Fibroblast of peridontal ligament (primary cell): Measurements from ENCODE around the gene TRPT1.

Source experiments
- DNase-seq: peaks from one replicate; pipeline ENCODE4 v3.0.0-alpha.2; 2010; ENCODE audit errors: extremely low read depth

TRPT1 gene, protein sequence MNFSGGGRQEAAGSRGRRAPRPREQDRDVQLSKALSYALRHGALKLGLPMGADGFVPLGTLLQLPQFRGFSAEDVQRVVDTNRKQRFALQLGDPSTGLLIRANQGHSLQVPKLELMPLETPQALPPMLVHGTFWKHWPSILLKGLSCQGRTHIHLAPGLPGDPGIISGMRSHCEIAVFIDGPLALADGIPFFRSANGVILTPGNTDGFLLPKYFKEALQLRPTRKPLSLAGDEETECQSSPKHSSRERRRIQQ

DNA sequence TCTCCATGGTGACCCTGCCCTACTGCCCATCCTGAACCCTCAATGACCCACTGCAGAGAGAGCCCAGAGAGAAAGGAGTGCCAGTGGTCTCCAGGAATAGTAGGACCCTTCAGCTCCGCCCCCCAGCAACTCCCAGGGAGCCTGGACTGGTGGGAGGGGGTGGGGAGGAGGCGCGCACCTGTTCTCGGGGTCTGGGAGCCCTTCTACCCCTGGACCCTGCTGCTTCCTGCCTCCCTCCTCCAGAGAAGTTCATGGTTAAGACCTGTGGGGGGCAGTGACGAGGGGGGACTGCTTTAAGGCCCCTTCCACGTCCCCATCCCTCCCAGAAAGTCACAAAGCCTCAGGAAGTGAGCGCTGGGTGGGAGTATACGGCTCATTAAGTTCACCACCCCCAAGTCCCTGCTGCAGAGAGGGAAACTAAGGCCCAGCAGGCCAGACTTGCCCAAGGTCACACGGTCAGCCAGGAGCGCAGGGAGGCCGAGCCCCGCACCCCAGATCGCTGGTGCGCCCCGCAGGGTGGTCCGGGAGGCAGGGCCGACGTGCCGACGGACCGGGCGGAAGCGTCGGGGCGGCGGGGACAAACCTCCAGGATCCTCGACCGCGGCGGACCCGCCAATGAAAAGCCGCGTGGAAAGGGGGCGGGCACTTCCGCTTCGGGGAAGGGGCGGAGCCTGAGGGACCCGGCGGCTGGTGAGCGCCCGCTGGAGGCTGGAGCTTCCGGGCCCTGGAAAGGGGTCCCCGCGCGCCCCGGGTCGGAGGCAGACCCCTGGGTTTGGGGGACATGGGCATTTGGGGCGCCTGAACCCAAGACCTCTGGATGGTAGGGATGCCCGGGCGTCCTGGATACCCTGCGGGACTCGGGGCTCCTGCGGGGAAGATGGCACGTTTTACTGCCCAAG is at the start of gene TRPT1, which contains the start of gene NUDT22:
Gene TRPT1 (minus strand): TSS at position 579 of the 899 bp plus-strand sequence. CDS start 326 bp downstream, at position 253.
Gene NUDT22 (plus strand): TSS at position 667 of the 899 bp plus-strand sequence. CDS start 379 bp downstream, outside the sequence.
- DNase-seq, result peak; percentile 64

DNA sequence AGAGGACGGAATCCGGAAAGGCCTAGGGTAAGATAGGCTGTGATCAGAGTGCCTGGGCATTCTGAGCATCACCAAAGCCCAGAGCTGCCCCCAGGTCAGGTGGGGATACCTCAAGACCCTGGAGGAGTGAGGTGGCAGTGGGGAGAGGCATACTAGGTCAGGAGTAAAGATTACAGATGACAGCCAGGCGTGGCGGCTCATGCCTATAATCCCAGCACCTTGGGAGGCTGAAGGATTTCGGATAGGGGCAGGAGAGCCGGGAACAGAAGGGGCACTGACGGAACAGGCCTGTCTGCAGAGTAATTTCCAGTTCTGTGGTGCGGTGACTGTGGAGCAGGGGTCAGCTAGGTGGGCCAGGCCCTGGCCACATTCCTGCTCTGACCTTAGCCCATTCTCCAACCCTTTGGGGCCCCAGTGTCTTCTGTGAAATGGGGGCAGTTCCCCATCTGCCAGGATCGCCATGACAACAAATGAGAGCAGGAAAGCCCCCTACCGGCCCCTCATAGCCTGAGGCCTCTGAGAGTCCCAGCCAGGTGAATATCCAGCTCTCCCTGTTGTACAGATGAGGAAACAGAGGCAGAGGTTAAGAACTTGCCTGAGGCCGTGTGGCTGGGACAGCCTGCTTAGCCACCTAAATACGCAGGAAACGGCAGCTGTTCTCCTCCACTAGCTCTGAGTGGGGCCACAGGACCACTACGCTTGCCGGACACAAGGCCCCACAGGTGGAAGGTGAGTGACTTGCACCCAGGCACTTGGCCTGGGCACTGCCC is 49.2 kb upstream of the TRPT1 start:
- DNase-seq, result no peak

DNA sequence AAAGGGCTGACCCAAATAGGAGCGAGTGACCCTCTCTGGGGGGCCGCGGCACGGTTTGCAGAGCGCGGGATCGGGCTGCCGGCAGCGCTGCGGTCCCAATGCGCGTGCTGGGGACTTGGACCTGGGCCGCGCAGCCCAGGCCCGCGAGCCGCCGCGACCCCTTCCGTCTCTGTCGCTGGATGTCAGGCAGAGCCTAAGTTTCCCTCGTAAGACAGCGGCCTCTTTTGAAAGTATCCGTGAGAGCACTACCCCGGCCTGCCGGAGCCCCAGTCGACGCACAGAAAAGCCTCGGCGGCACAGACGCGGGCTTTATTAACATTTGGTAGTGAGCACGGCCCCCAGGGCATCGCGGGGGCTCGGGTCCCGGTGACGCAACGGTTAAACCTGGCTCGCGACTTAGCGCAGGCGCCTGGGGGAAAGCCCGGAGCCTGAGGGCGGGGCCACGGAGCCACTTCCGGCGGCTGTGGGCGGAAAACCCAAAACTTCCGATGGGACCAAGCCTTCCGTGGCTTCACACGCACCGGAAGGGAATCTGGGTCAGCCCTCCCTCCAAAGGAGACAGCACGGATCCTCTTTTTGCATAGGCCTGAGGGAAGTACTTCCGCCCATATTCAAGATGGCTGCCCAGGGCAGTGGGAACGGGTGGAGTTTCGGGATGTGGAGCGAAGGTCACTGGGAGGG is 43.7 kb upstream of the TRPT1 start:
- peak; percentile 100 for DNase-seq

DNA sequence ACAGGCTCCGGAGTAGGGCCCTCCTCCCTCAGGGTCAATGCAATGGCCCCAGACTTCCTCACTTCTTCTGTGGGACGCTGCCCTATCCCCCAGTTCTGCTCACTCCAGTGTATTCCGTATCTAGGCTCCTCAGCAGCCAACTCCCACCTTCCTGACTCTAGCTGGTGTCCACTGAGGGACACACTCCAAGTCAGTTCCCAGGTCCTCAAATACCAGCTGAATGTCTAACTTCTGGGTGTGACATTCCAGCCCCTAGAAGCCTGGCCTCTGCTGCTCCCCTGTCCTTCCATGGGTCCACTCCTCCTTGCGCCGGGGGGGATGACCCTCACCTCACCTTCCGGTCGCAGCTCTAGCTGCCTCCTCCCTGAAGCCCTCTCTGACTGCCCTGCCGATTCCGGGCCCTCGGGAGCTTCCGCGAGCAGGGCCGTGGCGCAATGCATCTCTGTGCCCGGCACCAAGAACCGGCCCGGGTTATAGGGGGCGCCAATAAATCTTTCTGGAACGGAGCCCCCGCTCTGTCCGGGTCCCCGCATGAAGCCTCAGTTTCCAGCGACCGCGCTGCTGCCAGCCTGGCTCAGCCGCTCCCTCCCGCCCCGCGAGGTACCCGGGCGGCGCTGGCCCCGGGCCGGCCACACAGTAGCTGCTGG is 43.0 kb upstream of the TRPT1 start:
- DNase-seq, result peak; percentile 31

DNA sequence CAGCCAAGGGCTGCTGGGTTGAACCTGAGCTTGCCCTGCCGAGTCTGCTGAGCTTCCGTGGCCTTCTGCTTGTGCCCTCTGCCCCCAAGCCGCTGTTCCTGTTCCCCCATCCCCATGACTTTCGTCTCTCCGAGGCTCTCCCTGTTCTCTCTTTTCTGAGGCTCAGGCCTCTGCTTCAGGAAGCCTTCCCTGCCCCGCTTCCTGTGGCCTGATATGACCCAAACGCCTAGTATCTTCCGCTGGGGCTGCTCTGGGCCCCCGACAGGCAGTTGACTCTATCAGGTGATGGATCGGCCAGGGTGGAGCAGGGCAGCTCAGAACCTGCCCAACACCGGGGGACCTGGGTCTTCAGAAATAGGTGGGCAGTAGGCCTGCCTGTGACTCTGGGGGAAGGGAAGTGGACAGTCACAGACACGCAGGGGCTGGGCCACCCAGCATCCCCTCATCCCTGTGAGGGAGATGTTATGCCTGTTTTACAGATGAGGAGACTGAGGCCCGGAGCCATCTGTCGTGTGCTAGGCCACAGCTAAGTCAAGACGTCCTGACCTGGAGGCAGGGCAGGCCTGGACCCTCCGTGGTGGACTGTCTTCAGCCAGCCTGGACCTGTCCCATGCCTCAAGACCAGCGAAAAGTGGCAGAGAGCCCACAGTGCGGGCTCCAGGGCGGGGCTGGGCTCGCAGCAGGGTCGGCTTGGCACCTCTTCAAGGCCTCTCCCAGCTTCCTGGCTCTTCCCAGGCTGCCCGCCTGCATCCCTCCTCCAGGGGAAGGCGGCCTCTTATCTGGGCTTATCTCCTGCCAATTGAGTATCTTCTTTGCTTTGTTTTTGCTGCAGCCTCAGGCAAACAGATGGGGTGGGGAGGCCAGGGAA is 42.3 kb upstream of the TRPT1 start:
- peak; percentile 41 for DNase-seq

DNA sequence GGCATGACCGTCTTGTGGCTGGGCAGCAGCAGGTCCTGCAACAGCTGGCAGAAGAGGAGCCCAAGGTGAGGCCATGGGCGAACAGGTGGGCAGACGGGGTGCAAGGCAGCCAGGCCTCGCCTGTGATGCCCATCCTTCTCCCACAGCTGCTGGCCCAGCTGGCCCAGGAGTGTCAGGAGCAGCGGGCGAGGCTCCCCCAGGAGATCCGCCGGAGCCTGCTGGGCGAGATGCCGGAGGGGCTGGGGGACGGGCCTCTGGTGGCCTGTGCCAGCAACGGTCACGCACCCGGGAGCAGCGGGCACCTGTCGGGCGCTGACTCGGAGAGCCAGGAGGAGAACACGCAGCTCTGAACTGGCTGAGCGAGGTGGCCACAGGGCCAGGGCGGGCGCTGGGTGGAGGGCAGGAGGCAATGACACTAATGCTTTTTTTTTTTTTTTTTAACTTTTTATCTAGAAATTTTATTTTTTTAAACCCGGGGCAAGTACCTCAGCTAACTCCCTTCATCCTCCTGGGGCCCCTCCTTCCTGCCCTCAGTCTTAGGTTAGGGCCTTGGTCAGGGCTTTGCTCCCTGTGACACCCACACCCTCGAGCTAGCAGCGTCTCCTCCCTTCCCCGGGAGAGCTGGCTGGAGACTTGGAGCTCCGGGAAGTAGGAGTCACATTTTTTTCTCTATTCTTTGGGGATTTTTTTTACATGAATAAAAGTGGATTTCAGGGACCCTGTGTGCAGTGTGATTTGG is 41.4 kb upstream of the TRPT1 start:
- DNase-seq, result no peak

DNA sequence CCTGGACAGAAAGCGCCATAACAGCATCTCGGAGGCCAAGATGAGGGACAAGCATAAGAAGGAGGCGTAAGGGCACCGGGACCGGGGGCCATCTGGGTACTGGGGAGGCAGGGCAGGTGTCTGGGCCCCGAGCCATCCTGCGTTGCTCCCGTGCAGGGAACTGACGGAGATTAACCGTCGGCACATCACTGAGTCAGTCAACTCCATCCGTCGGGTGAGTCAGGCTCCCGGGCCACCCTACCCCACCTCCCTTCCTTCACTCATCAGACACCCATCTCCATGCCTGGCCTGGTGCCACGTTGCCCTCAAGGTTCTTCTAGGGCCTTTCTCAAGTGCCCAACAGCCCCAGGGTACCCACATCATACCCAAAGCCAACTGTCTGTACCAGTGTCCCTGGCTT is 40.4 kb upstream of the TRPT1 start:
- DNase-seq, result no peak

DNA sequence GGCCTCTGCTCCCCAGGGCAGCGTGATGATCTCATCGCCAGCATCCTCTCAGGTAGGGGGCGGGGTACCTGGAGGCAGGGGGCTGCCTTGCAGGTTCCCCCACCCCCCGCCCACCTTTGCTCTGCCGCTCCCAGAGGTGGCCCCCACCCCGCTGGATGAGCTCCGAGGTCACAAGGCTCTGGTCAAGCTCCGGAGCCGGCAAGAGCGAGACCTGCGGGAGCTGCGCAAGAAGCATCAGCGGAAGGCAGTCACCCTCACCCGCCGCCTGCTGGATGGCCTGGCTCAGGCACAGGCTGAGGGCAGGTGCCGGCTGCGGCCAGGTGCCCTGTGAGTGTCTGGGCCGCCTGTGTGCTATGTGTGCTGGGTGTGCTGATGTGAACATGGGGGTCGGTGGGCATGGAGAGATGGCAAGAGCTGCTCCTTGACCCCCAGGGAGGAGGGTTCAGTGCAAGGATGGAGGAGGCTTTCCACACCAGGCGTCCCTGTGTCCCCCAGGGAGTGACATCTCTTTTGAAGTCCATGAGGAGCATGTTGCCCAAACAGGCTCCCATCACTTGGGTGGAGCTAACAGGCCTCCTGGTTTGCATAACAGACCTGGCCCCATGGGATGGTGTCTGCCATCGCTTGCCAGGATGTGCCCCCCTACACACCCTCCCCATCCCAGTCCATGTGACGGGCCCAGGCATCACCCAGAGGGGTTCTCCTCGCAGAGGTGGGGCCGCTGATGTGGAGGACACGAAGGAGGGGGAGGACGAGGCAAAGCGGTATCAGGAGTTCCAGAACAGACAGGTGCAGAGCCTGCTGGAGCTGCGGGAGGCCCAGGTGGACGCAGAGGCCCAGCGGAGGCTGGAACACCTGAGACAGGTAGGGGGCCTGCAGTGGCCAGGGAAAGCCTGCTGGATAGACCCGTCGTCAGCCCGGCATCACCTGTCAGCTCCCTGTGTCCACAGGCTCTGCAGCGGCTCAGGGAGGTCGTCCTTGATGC is 39.5 kb upstream of the TRPT1 start:
- DNase-seq, result no peak

DNA sequence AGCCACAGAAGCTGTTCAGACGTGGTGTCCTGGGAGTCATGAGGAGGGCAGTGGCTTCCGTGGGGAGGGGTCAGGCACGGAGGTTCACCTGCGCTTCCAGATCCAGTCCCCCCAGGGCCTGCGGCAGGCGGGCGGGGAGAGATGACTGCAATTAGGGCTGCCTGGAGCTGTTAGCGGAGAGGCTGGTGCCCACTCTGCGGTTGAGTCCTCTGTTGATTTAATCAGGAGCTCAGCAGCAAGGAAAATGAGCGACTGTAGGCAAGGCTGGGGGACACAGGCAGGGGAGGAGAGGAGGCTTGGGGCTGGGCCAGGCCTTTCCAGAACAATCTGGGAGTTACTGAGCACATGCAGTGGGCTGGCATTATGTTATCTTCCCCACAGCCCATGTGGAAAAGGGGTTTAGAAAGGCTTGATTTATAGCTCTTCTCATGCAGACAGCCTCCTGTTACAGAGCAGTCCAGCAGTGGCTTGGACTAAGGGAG is 38.4 kb upstream of the TRPT1 start:
- DNase-seq, result no peak

DNA sequence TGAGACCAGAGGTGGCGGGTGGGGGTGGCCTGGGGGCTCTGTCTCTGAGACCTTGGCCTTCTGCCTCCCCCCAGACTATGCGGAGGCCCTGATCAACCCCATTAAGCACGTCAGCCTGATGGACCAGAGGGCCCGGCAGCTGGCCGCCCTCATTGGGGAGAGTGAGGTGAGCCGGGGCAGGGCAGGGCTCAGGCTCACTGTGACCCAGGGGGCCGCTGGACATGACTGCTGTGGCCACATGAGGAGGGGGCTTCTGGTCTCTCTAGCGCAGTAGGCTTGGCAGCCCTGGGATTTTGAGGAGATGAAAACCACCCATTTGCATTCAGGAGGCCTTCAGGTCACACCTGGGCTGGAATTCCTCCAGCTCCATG is 37.9 kb upstream of the TRPT1 start:
- DNase-seq, result no peak

DNA sequence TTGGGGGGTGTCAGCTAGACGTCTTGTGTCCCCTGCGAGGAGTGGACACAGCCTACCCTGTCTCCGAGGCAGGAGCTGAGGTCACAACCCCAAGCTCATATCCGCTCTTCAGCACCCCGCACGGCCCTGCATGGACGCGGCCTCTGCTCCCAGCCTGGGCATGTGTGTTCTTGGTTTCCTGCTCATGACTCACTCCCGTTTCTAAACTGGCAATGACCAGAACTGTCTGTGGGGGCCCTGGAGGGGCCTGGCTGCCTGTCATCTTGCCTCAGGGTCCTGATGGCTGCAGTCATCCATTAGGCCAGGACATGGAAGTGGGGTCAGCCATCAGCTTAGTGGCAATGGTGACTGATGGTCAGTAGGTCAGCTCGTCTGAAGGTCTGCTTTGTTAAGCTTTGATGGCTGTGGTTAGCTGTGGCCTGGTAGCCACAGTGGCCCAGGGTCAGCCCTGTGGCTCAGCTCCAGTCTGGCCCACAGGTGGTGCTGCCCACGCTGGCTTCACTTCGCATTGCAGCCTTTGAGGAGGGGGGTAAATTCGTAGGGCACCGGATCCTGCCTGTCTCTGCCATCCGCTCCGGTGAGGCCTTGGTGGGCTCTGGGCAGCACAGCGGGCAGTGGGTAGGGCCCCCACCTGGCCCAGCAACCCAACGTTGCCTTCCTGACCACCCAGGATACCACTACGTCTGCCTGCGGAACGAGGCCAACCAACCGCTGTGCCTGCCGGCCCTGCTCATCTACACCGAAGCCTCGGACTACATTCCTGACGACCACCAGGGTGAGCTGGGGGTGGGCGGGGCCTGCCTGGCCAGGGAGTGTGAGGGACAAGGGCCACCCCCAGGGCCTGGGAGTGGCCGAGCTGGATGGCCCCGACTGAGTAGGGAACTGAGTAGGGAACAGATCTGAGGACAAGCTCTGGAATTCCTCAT is 37.3 kb upstream of the TRPT1 start:
- DNase-seq, result no peak

DNA sequence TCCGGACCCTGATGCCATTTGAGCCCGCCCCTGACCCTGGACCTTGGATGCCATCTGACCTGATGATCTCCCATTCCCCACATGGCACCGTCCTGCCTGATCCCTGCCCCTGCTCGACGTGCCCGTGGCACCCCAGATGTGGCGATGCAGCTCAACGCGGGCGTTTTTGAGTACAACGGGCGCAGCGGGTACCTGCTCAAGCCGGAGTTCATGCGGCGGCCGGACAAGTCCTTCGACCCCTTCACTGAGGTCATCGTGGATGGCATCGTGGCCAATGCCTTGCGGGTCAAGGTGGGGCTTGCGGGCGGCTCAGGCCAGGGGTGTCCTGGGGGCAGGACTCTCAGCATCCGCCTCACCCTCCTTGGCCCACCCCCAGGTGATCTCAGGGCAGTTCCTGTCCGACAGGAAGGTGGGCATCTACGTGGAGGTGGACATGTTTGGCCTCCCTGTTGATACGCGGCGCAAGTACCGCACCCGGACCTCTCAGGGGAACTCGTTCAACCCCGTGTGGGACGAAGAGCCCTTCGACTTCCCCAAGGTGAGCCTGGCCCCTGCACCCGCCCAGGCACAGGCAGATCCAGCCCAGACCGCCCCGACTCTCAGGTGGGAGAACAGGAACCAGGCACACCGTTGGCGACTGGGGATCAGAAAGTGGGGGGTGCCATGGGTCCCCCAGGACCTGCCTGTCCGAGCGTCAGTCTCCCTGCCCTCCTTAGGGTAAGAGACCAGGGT is 36.5 kb upstream of the TRPT1 start:
- no peak for DNase-seq

DNA sequence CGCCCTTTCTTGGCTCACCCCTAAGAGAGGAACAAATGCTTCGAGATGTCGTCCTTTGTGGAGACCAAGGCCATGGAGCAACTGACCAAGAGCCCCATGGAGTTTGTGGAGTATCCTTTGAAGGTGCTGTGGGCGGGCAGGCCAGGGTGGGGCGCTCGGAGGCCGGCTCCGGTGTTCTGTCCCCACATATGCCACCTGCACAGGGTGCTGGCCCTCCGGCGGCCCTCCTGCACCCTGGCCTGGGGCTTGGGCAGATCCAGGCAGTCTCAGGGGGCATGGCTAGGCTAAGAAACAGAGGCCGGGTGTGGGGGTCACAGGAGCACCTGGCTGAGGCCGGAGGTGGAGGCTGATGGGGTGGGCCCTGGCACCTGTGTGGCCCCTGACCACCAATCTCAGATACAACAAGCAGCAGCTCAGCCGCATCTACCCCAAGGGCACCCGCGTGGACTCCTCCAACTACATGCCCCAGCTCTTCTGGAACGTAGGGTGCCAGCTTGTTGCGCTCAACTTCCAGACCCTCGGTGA is 35.6 kb upstream of the TRPT1 start:
- no peak for DNase-seq

DNA sequence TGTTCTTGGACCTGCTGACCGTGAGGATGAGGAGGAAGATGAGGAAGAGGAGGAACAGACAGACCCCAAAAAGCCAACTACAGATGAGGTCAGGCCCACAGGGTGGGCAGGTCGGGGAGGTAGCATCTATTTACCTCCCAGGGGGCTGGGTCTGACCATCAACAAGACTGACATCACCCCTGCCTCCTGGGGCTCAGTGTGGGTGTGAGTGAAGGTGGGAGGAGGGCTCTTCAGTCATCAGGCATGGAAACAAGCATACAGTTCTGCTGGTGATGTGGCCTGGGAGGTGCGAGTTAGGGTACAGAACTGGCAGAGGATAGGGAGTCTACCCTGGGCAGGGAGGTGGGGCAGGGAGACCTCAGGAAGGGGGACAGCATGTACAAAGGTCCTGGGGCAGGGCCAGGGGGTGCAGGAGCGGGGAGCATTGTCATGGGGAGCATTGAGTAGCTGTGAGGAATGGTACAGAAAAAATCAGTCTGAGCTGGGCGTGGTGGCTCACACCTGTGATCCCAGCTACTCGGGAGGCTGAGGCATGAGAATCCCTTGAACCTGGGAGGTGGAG is 34.2 kb upstream of the TRPT1 start:
- no peak for DNase-seq

DNA sequence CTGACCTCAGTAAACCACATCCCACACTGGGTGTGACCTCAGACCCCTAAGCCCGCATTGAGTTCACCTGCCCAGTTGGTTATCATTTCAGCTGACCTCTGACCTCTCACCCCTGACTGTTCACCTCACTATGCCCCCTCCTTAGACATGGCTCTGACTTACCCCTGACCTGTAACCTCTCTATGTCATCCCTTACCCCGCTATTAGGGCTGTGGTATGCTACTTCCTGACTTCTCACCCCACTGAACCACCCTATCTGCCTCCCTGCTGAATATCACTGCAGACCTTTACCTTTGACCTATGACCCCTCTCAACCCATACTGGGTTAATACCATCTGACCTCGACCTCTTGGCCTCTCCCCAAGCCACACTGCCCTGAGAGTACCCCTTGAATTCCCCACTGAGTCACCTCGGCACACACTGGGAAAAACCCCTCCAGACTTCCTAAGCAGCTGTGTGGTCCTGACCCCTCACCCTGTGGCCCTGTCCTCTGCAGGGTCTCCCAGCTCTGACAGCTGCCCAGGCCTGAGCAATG is 33.6 kb upstream of the TRPT1 start:
- no peak for DNase-seq
